ENCODE measurements around the gene CPPED1. TPM values are rescaled to one million over a fixed set of nuclear protein-coding genes. Genes with fewer than 3 reads are reported as not detected.

Gene CPPED1
- total RNA-seq, 1 donor from 2014 or later: 38.6 TPM

GRCh38 chr16:12740986-12741610 is 62.6 kb downstream of the CPPED1 start:
- no peak for DNase-seq (ENCODE audit: extremely low read depth, low read depth, low spot score)

DNA sequence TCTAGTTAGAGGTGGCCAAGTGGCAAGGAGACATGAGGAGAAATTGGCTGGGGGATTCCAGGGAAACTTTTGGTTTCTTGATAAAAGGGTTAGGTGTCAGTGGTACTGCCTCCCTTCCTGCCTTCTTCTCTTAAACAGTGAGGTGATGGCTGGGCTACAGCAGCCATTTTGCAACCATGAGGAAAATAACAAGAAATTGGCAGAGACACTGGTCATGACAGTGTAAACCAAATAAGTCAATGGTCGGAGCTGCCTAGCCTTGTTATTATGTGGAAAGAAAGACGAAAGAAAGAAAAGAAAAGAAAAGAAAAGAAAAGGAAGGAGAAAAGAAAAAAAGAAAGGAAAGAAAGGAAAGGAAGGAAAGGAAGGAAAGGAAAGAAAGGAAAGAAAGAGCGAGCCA is 63.9 kb downstream of the CPPED1 start:
- no peak for DNase-seq (ENCODE audit: extremely low read depth, low read depth, low spot score)

- DNase-seq (ENCODE audit: extremely low read depth, low read depth, low spot score): no peak
Observed at GRCh38 chr16:12737563-12737962, 66.1 kb downstream of the CPPED1 start.

DNA sequence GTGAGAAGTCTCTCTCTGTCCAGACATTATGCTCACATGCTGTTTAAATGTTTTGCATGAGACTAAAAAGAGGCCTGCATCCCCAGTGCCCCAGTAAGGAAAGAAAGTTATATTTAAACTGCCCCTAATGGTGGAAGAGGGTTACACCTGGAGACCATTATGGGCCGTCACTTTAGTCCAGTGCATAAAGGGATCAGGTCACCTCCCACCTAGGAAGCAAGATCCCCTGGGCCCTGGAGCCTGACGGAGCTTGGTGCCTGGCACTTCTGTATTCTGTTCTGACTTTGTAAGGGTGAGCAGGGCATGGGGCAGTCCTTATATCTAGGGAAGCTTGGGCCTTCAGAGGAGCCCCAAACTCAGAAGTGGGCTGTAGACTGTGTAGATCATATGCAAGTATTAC is 67.9 kb downstream of the CPPED1 start:
- no peak for DNase-seq (ENCODE audit: extremely low read depth, low read depth, low spot score)

DNA sequence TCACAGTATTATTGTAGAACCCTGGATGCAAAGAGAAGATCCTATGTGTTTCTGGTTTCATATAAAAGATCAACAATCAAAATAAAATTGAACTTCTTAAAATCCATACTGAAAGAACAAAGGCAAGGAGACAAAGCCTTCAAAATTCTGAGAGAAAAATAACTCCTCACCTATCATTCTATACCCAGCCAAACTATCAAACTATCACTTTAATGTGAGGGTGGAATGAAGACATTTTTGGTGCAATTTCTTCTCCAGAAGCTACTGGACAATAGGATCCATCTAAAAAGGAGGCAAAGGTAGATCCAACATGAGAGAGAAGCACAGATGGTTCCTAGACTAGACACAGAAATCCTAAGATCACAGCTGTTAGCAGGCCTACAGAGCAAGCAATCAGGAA is 71.1 kb downstream of the CPPED1 start:
- no peak for DNase-seq (ENCODE audit: extremely low read depth, low read depth, low spot score)

GRCh38 chr16:12729448-12729847 is 74.2 kb downstream of the CPPED1 start:
- peak; percentile 57 for DNase-seq (ENCODE audit: extremely low read depth, low read depth, low spot score)

DNA sequence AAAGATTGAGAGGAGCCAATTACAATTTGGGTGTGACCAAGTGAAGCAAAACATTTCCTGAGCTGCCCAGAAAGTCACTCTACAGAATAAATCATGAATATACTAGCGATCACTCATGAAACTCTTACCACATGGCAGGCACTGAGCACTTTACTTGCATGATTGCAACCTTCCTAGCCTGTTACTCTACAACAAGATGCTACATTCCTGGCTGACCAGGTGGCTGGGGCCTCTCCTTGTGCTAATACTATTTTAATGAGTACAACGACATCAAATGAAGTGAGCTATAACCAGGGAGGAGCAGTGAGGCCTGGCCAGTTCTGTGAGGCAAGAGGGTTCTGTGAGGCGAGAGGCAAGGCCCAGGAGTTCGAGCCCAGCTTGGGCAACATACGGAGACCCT is 75.2 kb downstream of the CPPED1 start:
- no peak for DNase-seq (ENCODE audit: extremely low read depth, low read depth, low spot score)

GRCh38 chr16:12724226-12724625 is 79.5 kb downstream of the CPPED1 start:
- DNase-seq (ENCODE audit: extremely low read depth, low read depth, low spot score): no peak

DNA sequence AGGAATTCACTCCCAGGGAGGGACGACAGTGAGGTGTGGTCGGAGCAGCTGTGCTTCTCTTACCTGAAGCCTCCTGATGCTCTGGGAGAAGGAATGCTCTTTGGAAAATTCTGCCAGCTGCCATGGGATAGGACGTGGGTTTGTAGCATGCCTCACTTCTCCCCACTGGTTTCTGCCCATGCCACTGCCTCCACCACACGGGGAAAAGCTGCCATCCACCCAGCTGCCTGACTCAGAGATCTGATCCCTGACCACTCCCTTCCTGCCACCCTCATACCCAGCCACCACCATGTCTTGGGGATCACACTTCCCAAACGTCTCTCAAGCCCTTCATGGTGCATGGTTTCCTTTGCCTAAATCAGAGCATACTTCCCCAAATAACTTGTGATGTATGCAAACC is 80.0 kb downstream of the CPPED1 start:
- no peak for DNase-seq (ENCODE audit: extremely low read depth, low read depth, low spot score)

DNA sequence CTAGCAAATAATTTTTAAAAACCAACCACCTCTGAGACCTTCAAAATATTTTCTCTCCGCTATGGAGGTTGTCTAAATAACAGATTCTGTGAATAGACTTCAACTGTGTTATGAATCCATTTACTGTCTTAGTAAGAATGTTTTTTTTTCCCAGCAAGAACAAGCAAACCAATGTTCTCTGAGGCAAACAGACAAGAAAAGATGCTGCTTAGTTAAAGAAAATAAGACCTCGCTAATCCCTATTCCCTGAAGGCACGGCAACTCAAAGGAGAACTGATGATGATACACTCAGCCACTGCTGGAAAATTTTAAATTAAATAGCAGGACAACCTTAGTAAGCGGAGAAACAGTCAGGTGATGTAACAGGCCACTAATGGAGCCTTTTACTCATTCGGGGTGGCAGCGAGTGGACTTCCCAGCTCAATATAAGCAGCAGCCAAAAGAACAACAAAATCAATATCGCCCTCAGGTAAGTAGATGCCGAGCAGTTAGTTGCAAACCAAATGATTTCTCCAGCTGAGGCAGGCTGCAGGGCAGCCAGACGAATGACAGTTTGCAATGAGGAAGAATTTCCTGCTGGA is 81.8 kb downstream of the CPPED1 start:
- no peak for DNase-seq (ENCODE audit: extremely low read depth, low read depth, low spot score)

DNA sequence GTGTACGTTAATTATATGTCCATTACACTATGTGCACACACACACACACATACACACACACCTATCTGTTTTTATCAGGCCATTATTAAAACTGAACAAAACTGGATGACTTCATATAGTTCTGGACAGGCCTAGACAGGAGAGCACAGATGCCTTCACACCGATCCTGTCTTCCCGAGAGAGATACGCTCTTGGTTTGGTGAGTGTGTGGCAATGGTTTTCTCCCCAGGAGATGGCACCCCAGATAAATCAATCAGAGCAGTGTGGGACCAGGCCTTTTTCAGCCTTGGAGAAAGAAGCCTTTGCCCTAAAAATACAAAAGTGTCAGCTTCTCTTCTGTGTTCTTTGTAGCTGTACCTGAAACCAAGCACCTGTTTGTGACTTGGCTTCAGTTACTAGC is 83.7 kb downstream of the CPPED1 start:
- DNase-seq (ENCODE audit: extremely low read depth, low read depth, low spot score): no peak

DNA sequence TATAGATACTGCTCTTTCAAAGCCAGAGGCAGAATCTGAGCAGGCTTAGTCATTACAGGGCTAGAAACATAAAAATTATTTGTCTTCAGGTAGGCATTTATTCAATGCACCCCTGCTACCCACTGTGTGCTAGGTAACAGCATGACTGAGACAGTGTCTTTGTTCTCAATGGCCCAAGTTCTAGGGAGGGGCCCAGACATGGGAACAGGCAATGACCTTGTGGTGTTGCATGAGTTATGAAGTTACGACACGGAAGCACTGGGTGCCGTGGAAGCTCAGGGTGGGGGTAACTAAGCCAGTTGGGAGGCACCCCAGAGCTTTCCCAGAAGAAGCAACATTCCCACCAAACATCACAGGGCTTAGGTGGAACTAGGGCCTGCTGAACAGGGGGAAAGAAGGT is 87.0 kb downstream of the CPPED1 start:
- no peak for DNase-seq (ENCODE audit: extremely low read depth, low read depth, low spot score)

GRCh38 chr16:12709807-12710206 is 93.9 kb downstream of the CPPED1 start:
- no peak for DNase-seq (ENCODE audit: extremely low read depth, low read depth, low spot score)

DNA sequence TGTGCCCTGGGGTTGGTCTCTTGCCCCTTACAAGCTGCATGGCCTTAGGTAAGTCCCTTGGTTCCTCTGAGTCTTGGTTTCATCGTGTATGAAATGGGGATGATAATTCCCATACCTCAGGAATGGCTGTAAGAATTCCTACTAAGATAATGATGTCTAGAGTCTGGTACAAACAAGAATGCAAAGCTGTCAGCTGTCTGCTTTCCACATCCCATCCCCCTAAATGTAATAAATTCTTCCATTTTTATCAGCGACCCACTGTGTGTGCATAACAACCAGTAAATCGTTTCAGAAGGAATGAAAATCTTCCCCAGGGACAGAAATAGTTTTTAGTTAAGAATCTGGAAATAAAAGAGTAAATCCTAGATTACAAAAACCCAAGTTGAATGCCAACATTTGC is 95.4 kb downstream of the CPPED1 start:
- no peak for DNase-seq (ENCODE audit: extremely low read depth, low read depth, low spot score)

DNA sequence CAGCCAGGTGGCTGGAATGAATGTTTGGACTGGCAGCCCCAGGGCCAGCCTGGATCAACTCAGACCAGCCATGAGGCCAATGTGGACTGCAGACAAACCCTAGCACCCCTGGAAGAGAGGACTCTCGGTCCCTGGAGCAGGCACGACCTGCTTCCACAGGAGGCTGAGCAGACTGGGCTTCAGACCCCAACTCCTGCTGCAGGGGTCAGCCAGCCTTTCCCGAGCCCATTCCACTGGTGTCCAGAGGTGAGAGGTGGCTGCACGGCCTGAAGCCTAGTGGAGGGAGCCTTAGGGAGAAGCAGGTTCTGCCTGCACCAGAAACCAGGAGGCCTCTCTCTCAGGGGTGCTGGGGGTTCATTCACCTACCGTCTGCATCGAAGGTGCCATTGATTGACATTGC is 97.1 kb downstream of the CPPED1 start:
- no peak for DNase-seq (ENCODE audit: extremely low read depth, low read depth, low spot score)

DNA sequence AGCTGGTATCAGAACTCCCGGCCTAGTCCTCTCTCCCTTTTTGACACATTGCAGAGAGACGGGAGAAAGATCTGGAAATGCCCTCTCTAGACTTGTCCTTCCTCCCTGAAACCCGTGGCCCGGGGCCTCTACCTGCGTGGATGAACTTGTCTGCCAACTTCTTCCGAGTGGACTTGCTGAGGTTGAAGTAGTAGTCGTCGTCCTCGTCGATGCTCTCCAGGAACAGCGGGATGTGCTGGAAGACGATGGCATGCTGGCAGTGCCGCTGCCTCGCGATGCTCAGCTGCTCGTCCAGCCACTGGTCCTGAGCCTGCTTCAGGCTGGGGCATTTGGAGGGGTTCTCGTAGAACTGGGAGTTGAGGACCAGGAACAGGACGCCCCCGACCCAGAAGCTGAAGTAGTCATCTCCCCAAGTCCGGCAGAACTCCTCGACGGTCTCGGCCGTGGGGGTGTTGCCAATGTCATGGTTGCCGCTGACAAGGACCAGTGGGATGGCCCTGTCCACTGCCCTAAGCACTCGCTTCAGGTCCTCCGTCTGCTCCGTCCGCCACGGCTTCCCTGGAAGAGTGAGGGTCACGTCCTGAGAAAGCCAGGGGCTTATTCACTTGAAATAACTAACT is 99.1 kb downstream of the CPPED1 start:
- DNase-seq (ENCODE audit: extremely low read depth, low read depth, low spot score): no peak

GRCh38 chr16:12703935-12704334 is 99.8 kb downstream of the CPPED1 start:
- no peak for DNase-seq (ENCODE audit: extremely low read depth, low read depth, low spot score)

GRCh38 chr16:12700161-12700560 is 103.5 kb downstream of the CPPED1 start:
- no peak for DNase-seq (ENCODE audit: extremely low read depth, low read depth, low spot score)

DNA sequence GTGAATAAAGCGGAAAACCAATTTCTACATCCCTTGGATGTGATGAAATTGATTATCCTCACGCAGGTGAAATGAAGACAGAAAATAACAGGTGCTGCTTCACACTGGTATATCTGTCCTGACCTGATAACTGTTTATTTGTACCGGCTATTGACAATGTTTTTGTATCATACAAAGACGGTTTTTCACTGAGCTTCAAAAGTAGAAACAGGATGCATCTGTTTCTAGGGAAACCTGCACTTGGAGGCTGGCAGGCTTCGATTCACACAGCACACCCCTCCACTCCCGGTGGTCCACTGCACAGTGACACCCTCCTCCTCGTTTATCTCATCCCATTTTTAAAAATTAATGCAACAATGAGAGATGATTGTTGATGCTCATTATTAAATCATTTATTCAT is 104.5 kb downstream of the CPPED1 start:
- DNase-seq (ENCODE audit: extremely low read depth, low read depth, low spot score): no peak

- DNase-seq (ENCODE audit: extremely low read depth, low read depth, low spot score): no peak
Observed at GRCh38 chr16:12697437-12697836, 106.2 kb downstream of the CPPED1 start.

- DNase-seq (ENCODE audit: extremely low read depth, low read depth, low spot score): no peak
Observed at GRCh38 chr16:12695454-12695853, 108.2 kb downstream of the CPPED1 start.

GRCh38 chr16:12690024-12690423 is 113.7 kb downstream of the CPPED1 start:
- no peak for DNase-seq (ENCODE audit: extremely low read depth, low read depth, low spot score)

All from glomerular endothelial cell (primary cell).